ENCODE results near the gene ITGA5. TPM values are rescaled to one million over a fixed set of nuclear protein-coding genes. Genes with fewer than 3 reads are reported as not detected.
A peak's percentile ranks its signal among the peaks of the same experiment; 100 is the strongest.

ITGA5 gene
- total and polyA plus RNA-seq, 9 of the 15 experiments (the other 6 are each of a cell fraction or from before 2014, with no cell fraction given) = 9.1 to 82.1 (median 47.4) TPM

DNA sequence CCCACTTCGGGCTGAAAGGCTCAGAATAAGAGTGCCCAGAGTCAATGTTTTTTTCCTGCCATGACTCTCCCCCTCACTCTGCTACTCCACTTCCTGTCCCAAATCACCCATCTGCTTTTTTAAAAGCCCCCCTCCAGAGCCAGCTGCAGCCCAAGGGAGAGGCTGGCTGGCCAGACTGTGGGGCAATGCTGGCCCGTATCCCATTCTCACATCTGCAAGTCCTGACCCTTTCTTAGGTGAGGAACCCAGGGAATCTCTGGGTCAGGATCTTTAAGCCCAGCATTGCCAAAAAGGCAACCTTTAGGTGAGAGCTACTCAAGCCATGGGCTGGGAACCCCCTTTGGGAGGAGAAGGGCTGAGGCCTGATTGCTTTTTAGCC lies 1.7 kb upstream of the ITGA5 start (continued):
- TF ChIP-seq KLF6 (CRISPR knock-in tag; IDR thresholded peaks at IDR 0.05; ENCODE audit: borderline replicate concordance) (no peak), CREBBP (IDR thresholded peaks at IDR 0.05; ENCODE audit: low read depth, low read length) (no peak), YBX1 (IDR thresholded peaks at IDR 0.05) (no peak), C11orf30 (IDR thresholded peaks at IDR 0.05; ENCODE audit: low read depth) (no peak), ZBTB7A (IDR thresholded peaks at IDR 0.05; ENCODE audit: borderline replicate concordance, control insufficient read depth, low read depth, low read length) (peak; percentile 28; the same call in 1 of the 2 replicates), NFRKB (IDR thresholded peaks at IDR 0.05; ENCODE audit: low read depth) (0 out of 2 replicates have a peak, but pooled peaks have one; percentile 14), PURB (CRISPR knock-in tag; IDR thresholded peaks at IDR 0.05; ENCODE audit: low read depth) (no peak), SREBF2 (CRISPR knock-in tag; IDR thresholded peaks at IDR 0.05) (no peak), MEIS2 (IDR thresholded peaks at IDR 0.05; ENCODE audit: partially characterized antibody) (no peak), ARID1B (IDR thresholded peaks at IDR 0.05) (0 out of 2 replicates have a peak, but pooled peaks have one; percentile 23), THRAP3 (IDR thresholded peaks at IDR 0.05; ENCODE audit: borderline replicate concordance) (no peak), TFAM (CRISPR knock-in tag; conservative IDR thresholded peaks at IDR 0.05) (no peak)
- TF ChIP-seq, protein P1, sequence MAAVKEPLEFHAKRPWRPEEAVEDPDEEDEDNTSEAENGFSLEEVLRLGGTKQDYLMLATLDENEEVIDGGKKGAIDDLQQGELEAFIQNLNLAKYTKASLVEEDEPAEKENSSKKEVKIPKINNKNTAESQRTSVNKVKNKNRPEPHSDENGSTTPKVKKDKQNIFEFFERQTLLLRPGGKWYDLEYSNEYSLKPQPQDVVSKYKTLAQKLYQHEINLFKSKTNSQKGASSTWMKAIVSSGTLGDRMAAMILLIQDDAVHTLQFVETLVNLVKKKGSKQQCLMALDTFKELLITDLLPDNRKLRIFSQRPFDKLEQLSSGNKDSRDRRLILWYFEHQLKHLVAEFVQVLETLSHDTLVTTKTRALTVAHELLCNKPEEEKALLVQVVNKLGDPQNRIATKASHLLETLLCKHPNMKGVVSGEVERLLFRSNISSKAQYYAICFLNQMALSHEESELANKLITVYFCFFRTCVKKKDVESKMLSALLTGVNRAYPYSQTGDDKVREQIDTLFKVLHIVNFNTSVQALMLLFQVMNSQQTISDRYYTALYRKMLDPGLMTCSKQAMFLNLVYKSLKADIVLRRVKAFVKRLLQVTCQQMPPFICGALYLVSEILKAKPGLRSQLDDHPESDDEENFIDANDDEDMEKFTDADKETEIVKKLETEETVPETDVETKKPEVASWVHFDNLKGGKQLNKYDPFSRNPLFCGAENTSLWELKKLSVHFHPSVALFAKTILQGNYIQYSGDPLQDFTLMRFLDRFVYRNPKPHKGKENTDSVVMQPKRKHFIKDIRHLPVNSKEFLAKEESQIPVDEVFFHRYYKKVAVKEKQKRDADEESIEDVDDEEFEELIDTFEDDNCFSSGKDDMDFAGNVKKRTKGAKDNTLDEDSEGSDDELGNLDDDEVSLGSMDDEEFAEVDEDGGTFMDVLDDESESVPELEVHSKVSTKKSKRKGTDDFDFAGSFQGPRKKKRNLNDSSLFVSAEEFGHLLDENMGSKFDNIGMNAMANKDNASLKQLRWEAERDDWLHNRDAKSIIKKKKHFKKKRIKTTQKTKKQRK (IDR thresholded peaks at IDR 0.05; ENCODE audit: borderline replicate concordance, low read depth, low read length) = no peak
- TF ChIP-seq, protein P2, sequence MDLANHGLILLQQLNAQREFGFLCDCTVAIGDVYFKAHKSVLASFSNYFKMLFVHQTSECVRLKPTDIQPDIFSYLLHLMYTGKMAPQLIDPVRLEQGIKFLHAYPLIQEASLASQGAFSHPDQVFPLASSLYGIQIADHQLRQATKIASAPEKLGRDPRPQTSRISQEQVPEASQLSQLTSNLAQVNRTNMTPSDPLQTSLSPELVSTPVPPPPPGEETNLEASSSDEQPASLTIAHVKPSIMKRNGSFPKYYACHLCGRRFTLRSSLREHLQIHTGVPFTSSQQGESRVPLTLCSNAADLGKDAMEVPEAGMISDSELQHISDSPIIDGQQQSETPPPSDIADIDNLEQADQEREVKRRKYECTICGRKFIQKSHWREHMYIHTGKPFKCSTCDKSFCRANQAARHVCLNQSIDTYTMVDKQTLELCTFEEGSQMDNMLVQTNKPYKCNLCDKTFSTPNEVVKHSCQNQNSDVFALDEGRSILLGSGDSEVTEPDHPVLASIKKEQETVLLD (IDR thresholded peaks at IDR 0.05) = peak; percentile 5; the same call in 1 of the 2 replicates
- TF ChIP-seq, protein P3, sequence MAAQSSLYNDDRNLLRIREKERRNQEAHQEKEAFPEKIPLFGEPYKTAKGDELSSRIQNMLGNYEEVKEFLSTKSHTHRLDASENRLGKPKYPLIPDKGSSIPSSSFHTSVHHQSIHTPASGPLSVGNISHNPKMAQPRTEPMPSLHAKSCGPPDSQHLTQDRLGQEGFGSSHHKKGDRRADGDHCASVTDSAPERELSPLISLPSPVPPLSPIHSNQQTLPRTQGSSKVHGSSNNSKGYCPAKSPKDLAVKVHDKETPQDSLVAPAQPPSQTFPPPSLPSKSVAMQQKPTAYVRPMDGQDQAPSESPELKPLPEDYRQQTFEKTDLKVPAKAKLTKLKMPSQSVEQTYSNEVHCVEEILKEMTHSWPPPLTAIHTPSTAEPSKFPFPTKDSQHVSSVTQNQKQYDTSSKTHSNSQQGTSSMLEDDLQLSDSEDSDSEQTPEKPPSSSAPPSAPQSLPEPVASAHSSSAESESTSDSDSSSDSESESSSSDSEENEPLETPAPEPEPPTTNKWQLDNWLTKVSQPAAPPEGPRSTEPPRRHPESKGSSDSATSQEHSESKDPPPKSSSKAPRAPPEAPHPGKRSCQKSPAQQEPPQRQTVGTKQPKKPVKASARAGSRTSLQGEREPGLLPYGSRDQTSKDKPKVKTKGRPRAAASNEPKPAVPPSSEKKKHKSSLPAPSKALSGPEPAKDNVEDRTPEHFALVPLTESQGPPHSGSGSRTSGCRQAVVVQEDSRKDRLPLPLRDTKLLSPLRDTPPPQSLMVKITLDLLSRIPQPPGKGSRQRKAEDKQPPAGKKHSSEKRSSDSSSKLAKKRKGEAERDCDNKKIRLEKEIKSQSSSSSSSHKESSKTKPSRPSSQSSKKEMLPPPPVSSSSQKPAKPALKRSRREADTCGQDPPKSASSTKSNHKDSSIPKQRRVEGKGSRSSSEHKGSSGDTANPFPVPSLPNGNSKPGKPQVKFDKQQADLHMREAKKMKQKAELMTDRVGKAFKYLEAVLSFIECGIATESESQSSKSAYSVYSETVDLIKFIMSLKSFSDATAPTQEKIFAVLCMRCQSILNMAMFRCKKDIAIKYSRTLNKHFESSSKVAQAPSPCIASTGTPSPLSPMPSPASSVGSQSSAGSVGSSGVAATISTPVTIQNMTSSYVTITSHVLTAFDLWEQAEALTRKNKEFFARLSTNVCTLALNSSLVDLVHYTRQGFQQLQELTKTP (IDR thresholded peaks at IDR 0.05; ENCODE audit: low read depth in 1 of 2, partially characterized antibody in 2 of 2) = no peak
- TF ChIP-seq, protein P4, sequence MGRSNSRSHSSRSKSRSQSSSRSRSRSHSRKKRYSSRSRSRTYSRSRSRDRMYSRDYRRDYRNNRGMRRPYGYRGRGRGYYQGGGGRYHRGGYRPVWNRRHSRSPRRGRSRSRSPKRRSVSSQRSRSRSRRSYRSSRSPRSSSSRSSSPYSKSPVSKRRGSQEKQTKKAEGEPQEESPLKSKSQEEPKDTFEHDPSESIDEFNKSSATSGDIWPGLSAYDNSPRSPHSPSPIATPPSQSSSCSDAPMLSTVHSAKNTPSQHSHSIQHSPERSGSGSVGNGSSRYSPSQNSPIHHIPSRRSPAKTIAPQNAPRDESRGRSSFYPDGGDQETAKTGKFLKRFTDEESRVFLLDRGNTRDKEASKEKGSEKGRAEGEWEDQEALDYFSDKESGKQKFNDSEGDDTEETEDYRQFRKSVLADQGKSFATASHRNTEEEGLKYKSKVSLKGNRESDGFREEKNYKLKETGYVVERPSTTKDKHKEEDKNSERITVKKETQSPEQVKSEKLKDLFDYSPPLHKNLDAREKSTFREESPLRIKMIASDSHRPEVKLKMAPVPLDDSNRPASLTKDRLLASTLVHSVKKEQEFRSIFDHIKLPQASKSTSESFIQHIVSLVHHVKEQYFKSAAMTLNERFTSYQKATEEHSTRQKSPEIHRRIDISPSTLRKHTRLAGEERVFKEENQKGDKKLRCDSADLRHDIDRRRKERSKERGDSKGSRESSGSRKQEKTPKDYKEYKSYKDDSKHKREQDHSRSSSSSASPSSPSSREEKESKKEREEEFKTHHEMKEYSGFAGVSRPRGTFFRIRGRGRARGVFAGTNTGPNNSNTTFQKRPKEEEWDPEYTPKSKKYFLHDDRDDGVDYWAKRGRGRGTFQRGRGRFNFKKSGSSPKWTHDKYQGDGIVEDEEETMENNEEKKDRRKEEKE (IDR thresholded peaks at IDR 0.05; ENCODE audit: borderline replicate concordance in 1 of 2, control insufficient read depth in 1 of 2, low read depth in 2 of 2, low read length in 1 of 2) = no peak
